Hindlimb muscle (tissue), 1 donor: ENCODE measurements around the gene SCGB1D4. TPM values are rescaled to one million over a fixed set of nuclear protein-coding genes. Genes with fewer than 3 reads are reported as not detected.
"Not testable (repeated sequence)": the region's sequence is repeated elsewhere in the genome, so short reads cannot be mapped to it uniquely, and the experiment has no call there.

Experiments
- DNase-seq: peaks from one replicate; pipeline ENCODE4 v3.0.0-alpha.2; 2013
- polyA plus RNA-seq: library from polyadenylated mRNA; unstranded; fragments of 120-200 nt; gene quantifications from one replicate; pipeline ENCODE4 v1.2.1, GENCODE V29; 2013; ENCODE audit not compliant: insufficient read length

The SCGB1D4 gene, protein sequence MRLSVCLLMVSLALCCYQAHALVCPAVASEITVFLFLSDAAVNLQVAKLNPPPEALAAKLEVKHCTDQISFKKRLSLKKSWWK
- not detected for polyA plus RNA-seq

DNA sequence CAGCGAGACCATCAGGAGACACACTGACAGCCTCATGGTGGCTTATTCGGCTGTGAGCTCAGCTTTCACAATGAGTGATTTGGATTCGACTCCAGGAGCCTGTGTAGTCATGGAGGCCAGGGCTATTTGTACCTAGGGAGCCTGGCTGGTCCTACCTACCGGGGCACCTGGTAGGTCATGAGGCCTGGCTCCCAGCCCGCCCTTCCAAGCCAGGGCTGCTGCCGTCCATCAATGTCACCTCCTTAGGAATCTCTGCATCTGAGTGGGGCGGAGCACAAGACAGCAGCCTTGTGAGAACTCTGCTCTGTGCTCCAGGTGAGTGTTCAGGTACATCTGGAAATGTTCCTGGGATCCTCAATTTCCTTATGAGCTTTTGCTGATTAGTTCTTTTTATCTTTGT is at the start of gene SCGB1D4:
Gene SCGB1D4 (minus strand): TSS at position 101 of the 400 bp plus-strand sequence. CDS start 65 bp downstream, at position 36.
- DNase-seq: no peak

DNA sequence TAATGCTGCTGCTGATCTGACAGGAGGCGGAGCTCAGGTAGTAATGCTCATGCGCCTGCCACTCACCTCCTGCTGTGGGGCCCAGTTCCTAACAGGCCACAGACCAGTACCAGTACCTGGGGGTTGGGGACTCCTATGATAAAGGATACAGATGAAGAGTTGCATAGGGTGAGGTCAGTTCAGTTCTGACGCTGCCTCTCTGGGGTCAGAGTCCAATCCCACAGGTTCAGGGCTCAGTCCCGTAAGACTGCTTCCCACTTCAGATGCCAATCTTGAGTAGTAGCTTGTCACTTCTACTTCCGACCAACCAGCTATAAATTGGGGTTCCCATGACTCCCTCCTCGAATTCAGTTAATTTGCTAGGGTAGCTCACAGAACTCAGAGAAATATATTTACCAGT is 47.0 kb upstream of the SCGB1D4 start:
- DNase-seq: no peak

DNA sequence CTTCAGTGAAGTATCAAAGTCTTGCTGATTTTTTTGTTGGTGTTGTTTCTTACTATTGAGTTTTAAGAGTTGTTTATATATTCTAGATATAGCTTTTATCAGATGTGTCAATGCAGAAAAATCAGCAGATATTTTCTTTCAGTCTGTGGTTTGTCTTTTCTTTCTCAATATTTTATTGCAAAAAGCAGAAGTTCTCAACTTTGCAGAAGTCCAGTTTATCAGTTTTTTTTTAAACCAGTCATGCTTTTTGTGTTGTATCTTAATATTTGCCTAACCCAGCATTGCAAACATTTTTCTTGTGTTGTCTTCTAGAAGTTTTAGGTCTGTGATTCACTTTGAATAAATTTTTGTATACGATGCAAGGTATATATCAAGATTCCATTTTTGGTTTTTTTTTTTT is 45.3 kb upstream of the SCGB1D4 start:
- no peak for DNase-seq

DNA sequence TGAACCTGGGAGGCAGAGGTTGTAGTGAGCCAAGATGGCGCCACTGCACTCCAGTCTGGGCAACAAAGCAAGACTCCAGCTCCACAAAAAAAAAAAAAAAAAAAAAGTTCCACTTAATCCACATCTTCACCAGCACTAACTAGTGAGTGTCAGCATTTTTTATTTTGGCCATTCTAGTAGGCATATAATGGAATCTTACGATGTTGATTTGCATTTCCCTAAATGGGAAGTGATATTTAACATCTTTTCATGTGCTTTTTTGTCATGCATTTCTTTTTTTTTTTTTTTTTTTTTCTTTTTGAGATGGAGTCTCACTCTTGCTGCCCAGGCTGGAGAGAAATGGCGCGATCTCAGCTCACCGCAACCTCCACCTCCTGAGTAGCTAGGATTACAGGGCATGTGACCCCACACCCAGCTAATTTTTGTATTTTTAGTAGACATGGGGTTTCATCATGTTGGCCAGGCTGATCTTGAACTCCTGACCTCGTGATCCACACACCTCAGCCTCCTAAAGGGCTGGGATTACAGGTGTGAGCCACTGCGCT is 44.8 kb upstream of the SCGB1D4 start:
- DNase-seq: not testable (repeated sequence)

DNA sequence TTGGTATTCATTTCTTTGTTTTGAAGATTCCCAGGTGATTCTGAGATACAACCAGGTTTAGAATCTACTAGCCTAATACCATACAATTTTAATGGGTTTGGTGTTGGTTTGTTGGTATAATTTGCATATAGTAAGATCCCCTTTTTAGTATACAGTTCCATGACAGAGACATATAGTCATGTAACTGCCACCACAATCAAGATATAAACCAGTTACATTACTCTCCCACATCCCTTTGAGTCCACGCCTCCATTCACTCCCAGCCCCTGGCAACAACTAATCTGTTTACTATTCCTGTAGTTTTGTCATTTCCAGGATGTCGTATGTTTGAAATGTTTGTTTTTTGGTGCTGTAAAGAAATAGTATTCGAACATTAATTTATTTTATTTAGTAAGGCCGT is 42.7 kb upstream of the SCGB1D4 start:
- no peak for DNase-seq

DNA sequence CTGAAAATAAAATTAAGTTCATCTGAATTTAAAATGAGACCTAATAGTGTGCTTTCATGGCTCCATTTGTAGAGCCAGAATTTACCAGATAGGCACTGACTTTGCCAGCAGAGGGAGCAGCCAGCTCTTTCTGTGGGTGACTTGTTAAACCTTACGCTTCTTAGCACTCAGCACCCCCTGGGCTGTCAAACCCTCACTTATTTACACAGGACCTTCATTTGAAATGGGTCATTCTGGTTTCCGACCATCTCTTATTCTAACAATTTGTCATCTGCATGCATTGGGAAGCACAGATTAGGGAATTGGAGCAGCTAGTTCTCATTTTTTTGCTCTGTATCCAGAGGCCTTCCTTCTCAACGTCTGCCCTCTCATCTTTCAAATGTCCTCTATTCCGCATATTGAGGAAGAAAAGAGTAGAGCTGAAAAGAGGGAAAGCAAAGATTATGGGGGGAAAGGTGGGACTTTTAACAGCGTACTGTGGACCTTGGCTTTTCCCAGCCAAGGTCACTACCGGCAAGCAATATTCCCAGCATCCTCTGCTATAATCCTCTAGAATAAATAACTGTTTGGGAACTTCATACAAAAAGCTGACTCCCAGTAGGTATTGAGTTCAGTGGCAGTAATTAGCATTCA is 41.5 kb upstream of the SCGB1D4 start:
- peak; percentile 24 for DNase-seq

DNA sequence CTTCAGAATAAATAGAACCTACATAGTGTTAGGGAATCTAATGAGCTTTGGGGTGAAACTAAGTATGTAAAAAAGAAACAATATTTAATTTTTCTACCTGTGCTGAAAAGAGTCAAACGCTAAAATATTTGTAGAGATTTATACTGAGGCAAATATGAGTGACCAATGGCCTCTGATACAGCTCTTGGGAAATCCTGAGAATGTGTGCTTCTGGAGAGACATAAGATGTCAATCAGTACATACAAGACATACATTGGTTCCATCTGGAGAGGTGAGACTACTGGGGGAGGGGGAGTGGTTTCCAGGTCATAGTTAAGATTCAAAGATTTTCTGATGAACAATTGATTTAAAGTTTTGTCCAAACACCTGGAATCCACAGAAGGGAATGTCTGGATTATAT is 39.3 kb upstream of the SCGB1D4 start:
- DNase-seq: no peak

DNA sequence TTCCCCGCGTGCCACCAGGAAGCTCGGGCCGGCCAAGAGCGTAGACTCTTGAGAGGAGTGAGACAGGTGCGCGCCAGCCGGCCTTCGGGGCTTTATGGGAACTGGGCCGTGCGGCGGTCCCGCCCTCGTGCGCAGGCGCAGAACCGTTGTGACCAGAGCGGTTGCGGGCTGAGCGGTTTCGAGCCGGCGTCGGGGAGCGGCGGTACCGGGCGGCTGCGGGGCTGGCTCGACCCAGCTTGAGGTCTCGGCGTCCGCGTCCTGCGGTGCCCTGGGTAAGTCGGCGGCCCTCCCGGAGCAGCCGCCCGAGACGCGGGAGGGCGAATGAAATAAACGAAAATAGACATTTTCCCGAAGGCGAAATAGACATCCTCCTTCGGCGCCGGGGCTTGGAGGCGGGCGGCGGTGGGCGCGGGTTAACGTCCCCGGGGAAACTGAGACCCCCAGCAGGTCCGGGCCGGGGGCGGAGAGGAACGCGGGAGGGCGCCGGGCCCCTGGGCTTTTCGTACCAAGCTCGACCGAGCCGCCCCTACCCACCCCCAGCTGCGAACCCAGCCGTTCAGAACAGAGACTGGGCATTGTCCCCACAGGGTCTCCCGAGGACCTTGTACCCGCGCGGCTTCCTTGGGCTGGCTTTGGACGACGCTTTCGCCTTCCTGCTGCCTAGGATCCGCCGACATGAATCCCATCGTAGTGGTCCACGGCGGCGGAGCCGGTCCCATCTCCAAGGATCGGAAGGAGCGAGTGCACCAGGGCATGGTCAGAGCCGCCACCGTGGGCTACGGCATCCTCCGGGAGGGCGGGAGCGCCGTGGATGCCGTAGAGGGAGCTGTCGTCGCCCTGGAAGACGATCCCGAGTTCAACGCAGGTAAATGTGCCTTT is 38.7 kb upstream of the SCGB1D4 start, which contains the start of gene ASRGL1:
Gene ASRGL1 (plus strand): TSS at position 146 of the 879 bp plus-strand sequence. CDS start 530 bp downstream, at position 676.
- DNase-seq: peak; percentile 72

DNA sequence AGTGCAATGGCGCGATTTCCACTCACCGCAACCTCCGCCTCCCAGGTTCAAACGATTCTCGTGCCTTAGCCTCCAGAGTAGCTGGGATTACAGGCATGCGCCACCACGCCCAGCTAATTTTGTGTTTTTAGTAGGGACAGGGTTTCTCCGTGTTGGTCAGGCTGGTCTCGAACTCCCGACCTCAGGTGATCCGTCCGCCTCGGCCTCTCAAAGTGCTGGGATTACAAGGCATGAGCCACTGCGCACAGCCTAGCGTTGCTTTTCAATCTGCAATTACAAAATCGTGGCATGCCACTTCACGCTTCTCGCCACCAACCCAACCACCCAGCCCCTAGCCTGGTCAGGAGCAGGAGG is 38.1 kb upstream of the SCGB1D4 start:
- DNase-seq: not testable (repeated sequence)

DNA sequence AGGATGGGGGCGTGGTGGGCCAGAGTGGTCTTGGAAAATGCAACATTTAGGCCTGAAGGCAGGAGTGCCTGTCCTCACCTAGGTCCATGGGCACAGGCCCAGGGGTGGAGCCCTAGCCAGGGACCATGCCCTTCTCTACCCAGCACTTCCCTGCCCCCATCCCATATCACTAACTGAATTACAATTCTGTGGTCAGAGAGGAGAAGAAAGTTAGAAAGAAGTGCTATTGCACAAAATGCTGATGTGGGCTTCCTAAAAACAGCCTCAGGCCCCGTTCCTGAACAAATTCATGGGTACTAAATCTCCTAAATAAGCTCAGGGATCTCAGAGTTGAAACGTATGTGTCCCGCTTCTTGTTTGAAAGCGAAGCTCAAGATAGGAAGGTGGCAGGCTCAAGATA is 34.9 kb upstream of the SCGB1D4 start:
- DNase-seq: no peak

DNA sequence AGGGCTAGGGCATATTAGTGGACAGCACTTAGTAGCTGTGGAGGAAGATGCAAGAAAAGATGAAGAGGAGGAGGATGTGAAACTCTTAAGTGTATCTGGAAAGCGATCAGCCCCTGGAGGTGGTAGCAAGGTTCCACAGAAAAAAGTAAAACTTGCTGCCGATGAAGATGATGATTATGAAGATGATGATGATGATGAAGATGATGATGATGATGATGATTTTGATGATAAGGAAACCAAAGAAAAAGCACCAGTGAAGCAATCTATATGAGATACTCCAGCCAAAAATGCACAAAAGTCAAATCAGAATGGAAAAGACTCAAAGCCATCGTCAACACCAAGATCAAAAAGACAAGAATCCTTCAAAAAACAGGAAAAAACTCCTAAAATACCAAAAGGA is 32.4 kb upstream of the SCGB1D4 start:
- not testable (repeated sequence) for DNase-seq

DNA sequence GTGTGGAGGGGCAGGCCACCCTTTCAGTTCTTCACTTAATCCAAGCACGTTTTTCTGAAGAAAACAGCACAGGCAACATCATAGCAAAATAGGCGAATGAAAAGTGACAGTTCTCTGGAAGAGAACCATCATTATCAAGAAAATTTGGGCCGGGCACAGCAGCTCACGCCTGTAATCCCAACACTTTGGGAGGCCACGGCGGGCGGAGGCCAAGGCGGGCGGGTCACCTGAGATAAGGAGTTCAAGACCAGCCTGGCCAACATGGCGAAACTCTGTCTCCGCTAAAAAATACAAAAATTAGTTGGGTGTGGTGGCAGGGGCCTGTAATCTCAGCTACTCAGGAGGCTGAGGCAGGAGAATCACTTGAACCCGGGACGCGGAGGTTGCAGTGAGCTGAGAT is 28.7 kb upstream of the SCGB1D4 start:
- DNase-seq: not testable (repeated sequence)

DNA sequence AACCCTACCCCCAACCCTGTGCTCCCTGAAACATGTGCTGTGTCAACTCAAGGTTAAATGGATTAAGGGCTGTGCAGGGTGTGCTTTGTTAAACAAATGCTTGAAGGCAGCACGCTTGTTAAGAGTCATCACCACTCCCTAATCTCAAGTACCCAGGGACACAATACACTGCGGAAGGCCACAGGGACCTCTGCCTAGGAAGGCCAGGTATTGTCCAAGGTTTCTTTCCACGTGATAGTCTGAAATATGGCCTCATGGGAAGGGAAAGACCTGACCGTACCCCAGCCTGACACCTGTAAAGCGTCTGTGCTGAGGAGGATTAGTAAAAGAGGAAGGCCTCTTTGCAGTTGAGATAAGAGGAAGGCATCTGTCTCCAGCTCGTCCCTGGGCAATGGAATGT is 27.8 kb upstream of the SCGB1D4 start:
- DNase-seq: not testable (repeated sequence)

DNA sequence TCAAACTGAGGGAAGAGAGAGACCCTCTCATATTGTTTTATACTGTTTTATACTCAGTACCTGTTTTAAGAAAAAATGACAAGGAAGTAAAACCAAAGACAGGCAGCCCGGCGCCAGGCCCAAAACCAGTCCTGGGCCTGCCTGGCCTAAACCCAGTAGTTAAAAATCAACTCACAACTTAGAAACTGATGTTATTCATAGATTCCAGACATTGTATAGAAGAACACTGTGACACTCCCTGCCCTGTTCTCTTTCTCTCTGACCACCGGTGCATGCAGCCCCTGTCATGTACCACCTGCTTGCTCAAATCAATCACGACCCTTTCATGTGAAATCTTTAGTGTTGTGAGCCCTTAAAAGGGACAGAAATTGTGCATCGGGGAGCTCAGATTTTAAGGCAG is 26.9 kb upstream of the SCGB1D4 start:
- not testable (repeated sequence) for DNase-seq

DNA sequence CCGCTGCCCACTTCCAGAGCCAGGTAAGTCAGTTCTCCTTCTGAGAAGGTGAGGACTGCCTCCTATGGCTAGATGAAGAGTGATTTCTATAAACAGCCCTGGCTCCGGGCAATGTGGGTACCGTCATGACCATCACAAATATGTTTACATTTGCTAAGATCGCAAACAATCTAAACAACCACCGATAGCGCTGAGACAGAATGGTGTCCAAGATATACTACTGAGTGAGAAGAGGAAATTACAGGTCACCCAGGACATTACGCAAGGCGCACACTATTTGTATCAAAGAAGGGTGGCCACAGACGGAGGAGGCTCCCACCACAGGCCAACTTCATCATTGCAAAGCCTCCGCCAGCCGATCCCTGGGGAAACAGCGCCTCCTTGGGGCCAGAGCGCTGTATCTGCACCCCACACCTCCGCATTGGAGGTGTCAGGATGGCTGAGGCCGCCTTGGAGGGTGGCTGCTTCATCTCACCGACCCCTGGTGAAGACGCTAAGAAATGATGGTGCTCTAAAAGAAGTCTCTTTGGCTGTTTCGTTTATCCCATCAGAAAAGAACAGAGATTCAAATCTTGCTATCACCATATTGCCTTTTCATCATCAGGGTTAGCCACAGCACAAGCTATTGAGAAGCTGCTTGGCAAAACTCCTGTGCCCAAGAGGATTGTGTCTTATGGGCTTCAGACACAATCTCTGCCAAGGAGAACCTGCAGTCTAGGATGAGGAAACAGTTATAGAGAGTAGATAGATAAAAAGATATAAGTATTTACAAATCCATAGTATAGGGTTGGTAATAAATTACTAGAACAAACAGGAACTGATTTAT is 26.1 kb upstream of the SCGB1D4 start:
- no peak for DNase-seq

DNA sequence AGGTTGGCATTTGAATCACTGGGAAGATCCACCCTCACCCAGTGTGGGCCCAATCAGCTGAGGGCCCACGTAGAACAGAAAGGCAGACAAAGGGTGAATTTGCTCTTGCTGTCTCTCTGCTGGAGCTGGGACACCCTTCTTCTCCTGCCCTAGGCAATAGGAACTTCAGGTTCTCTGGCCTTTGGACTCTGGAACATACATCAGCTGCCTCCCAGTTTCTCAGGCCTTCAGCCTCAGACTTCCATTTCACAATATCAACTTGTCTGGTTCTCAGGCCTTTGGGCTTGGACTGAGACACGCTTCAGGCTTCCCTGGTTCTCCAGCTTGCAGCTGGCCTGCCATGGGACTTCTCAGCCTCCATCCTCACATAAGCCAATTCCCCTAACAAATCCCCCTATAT is 23.6 kb upstream of the SCGB1D4 start:
- no peak for DNase-seq

DNA sequence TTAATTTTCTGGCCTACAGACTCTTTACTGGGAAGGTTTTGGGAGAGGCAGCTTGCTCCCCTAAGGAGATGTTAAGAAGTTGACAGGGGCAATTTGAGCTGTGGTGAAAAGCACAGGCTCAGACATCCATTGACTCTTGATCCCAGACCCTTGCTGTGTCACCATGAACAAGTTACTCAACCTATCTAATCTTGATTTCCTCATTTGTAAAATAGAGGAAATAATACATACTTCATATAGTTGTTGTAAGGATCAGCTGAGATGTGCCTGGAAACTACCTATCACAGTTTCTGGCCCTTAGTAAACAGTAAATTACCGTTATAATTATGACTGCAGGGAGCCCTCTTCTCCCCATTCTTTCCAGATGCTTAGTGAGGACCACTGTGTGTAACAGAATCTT is 16.6 kb upstream of the SCGB1D4 start:
- no peak for DNase-seq

DNA sequence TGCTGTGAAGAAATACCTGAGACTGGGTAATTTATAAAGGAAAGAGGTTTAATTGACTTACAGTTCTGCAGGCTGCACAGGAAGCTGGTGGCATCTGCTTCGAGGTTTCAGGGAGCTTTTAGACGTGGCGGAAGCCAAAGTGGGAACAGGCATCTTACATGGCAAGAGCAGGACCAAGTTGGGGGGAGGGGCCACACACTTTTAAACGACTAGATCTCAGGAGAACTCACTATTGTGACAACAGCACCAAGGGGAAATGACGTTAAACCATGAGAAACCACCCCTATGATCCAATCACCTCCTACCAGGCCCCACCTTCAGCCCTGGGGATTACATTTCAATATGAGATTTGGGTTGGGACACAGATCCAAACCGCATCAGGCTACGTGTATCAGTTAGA is 11.1 kb upstream of the SCGB1D4 start:
- no peak for DNase-seq

DNA sequence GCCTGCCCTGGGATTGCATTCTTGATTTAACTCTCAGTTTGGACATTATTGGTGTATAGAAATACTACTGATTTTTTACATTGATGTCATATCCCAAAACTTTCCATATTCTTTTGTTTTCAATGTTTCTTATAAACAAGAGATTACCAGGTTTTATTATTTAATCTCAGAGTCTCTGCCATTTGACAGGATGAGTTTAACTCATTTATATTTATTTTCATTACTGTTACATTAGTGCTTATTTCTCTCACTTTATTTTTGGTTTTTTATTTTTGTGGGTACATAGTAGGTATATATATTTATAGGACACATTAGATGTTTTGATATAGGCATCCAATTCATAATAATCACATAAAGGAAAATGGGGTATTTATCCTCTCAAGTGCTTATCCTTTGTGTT is 9.1 kb upstream of the SCGB1D4 start:
- DNase-seq: no peak

DNA sequence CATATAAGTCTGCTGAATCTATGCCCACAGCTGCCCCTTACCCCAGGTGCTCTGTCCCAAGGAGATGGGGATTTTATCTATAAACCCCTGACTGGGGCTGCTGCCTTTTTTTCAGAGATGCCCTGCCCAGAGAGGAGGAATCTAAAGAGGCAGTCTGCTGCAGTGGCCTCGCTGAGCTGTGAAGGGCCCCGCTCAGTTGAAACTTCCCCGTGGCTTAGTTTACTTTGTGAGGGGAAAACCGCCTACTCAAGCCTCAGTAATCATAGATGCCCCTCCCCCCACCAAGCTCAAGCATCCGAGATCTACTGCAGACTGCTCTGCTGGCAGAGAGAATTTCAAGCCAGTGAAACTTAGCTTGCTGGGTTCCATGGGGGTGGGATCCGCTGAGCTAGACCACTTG is 7.4 kb upstream of the SCGB1D4 start:
- DNase-seq: no peak

DNA sequence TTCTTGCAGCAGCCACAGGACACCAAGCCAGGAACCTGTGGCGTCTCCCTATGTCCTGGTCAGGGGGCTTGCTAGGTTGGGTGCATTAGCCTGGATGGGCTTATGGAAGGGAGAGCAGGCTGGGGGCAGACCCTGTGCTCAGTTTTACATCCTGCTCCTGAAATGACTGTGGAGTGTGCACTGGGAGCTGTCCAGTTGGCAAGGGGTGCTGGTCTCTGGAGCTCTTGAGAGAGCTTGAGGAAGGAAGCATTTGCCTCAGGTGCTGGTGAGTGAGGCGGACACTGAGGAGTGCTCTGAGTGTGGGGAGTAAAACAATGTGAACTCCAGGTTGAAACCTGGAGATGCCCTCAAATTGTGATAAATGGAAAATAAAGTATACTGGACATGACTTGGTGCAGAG is 3.4 kb downstream of the SCGB1D4 start:
- peak; percentile 19 for DNase-seq

DNA sequence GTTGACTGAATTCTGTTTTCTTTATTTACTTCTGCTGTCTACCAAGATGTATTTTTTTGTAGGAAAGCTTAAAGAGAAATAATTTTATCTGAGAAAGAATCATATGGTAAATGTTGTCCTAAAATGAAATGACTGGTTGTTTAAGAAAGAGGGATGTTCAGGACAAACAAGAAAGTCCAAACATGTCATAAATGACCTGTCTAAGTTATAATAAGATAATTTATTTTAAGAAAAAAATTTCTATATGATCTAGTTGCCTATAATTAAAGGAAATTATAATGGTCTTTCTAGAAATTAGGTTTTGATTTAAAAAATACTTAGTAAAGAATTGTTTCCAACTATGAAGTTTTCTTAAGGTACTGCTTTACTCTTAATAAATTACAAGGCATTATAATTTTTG is 18.4 kb downstream of the SCGB1D4 start:
- DNase-seq: no peak
